Measurements from ENCODE around the gene TMBIM1.

The TMBIM1 gene

DNA sequence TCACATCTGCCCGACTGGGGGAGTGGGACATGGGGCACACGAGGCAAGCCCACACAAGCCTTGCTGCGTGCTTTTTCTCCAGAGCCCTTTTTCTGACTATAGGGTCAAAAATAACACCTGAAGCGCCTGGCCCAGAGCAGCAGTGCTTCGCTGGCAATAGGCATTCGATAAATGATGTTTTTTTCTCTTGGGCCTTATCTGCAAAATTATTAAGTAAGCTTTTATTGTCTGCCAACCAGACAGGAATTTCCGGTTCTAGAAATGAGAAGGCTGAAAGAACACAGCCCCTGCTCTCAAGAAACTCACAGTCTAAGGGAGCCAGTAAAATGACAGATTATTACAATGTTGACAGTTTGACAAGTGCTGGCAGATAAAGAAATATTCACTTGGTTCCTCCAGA is 2.7 kb upstream of the TMBIM1 start:
- Histone ChIP-seq H2AFZ (ENCODE audit: low read length) (no peak overlapping the region), H3K4me2 (ENCODE audit: low read length) (no peak overlapping the region), H3K9ac (ENCODE audit: low read length) (no peak overlapping the region)

DNA sequence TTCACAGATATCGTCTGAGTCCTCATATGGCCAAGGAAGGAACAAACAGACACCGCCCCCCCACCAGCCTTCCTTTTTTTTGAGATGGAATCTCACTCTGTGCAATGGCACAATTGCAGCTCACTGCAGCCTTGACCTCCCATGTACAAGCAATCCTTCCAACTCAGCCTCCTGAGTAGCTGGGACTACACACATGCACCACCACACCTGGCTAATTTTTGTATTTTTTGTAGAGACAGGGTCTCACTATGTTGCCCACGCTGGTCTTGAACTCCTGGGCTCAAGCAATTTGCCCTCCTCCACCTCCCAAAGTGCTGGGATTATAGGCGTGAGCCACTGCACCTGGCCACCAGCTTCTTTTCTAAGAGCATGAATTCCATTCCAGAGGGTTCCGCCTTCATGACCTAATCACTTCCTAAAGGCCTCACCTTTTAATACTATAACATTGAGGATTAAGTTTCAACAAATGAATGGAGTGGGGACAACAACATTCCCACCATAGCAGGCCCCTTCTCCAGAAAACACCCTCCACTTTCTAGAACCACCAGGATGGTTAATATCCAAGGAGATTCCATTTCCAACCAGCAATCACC is 2.2 kb upstream of the TMBIM1 start:
- Histone ChIP-seq H3K27me3 (ENCODE audit: insufficient read depth, low read length) (no peaks in the 10 kb centered on the region), H4K20me1 (ENCODE audit: insufficient read depth, low read length) (no peaks in the 10 kb centered on the region), H2AFZ (ENCODE audit: low read length) (no peak overlapping the region), H3K4me2 (ENCODE audit: low read length) (no peak overlapping the region), H3K9me2 (ENCODE audit: low read depth, low read length) (no peaks in the 10 kb centered on the region), H3K9ac (ENCODE audit: low read length) (no peak overlapping the region), H3K79me2 (ENCODE audit: insufficient read depth, low read length) (no peaks in the 10 kb centered on the region), H3K4me3 (ENCODE audit: low read depth, low read length, poor library complexity, severe bottlenecking) (no peak overlapping the region), H3F3A (ENCODE audit: insufficient read depth, low read length) (no peaks in the 10 kb centered on the region), H3K4me1 (ENCODE audit: insufficient read depth, low read length, severe bottlenecking) (peaks cover 28% of the 10 kb centered on the region), H3K27ac (ENCODE audit: low read depth, low read length, poor library complexity, severe bottlenecking) (no peak overlapping the region), H3K36me3 (ENCODE audit: insufficient read depth, low read length) (no peaks in the 10 kb centered on the region), H3K9me3 (ENCODE audit: low read length) (no peaks in the 10 kb centered on the region)
- no peak for TF ChIP-seq EZH2 (IDR thresholded peaks at IDR 0.05; ENCODE audit: borderline replicate concordance, low read length)
- TF ChIP-seq, protein P1, sequence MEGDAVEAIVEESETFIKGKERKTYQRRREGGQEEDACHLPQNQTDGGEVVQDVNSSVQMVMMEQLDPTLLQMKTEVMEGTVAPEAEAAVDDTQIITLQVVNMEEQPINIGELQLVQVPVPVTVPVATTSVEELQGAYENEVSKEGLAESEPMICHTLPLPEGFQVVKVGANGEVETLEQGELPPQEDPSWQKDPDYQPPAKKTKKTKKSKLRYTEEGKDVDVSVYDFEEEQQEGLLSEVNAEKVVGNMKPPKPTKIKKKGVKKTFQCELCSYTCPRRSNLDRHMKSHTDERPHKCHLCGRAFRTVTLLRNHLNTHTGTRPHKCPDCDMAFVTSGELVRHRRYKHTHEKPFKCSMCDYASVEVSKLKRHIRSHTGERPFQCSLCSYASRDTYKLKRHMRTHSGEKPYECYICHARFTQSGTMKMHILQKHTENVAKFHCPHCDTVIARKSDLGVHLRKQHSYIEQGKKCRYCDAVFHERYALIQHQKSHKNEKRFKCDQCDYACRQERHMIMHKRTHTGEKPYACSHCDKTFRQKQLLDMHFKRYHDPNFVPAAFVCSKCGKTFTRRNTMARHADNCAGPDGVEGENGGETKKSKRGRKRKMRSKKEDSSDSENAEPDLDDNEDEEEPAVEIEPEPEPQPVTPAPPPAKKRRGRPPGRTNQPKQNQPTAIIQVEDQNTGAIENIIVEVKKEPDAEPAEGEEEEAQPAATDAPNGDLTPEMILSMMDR (IDR thresholded peaks at IDR 0.05; ENCODE audit: low read length), result no peak

More for the DNA sequence above, 2.7 kb upstream of the TMBIM1 start:
- peaks cover 28% of the 10 kb centered on the region for H3K4me1 ChIP-seq (ENCODE audit: insufficient read depth, low read length, severe bottlenecking)
- H3K27me3 ChIP-seq (ENCODE audit: insufficient read depth, low read length), result no peaks in the 10 kb centered on the region
- no peaks in the 10 kb centered on the region for H3K9me2 ChIP-seq (ENCODE audit: low read depth, low read length)
- no peaks in the 10 kb centered on the region for H4K20me1 ChIP-seq (ENCODE audit: insufficient read depth, low read length)
- no peak for TF ChIP-seq EZH2 (IDR thresholded peaks at IDR 0.05; ENCODE audit: borderline replicate concordance, low read length)
- TF ChIP-seq, protein P1 (IDR thresholded peaks at IDR 0.05; ENCODE audit: low read length), result no peak
- no peak overlapping the region for H3K27ac ChIP-seq (ENCODE audit: low read depth, low read length, poor library complexity, severe bottlenecking)
- no peaks in the 10 kb centered on the region for H3K36me3 ChIP-seq (ENCODE audit: insufficient read depth, low read length)
- no peaks in the 10 kb centered on the region for H3F3A ChIP-seq (ENCODE audit: insufficient read depth, low read length)
- no peaks in the 10 kb centered on the region for H3K79me2 ChIP-seq (ENCODE audit: insufficient read depth, low read length)
- no peaks in the 10 kb centered on the region for H3K9me3 ChIP-seq (ENCODE audit: low read length)
- no peak overlapping the region for H3K4me3 ChIP-seq (ENCODE audit: low read depth, low read length, poor library complexity, severe bottlenecking)

DNA sequence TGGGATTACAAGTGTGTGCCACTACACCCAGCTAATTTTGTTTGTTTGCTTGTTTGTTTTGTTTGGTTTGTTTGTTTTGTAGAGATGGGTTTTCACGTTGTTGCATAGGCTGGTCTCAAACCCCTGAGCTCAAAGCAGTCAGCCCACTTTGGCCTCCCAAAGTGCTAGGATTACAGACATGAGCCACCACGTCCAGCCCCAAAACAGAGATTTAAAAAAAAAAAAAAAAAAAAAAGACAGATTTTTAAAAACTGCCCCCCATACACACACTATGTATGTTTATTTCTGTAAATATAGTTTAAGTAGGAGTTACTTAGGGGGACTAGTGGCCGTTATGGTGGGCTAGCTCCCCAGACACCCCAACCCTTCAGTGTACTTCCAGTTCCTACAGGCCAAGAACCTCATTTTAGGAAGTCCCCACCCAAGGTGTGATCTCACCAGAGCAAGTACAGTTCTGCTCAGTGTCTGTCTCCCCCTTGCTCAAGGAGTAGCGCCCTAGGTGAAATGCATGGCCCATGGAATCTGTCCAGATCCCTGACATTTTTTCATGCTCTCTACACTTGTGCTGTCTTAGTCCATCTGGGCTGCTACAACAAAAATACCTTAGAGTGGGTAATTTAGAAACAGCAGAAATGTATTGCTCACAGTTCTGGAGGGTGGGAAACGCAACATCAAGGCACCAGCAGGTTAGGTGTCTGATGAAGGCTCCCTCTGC is 1.6 kb upstream of the TMBIM1 start:
- H3K9ac ChIP-seq (ENCODE audit: low read length), result no peak overlapping the region
- no peaks in the 10 kb centered on the region for H3K9me2 ChIP-seq (ENCODE audit: low read depth, low read length)
- no peaks in the 10 kb centered on the region for H3K79me2 ChIP-seq (ENCODE audit: insufficient read depth, low read length)
- H3K27ac ChIP-seq (ENCODE audit: low read depth, low read length, poor library complexity, severe bottlenecking), result no peak overlapping the region
- no peak overlapping the region for H3K4me3 ChIP-seq (ENCODE audit: low read depth, low read length, poor library complexity, severe bottlenecking)
- no peaks in the 10 kb centered on the region for H3K36me3 ChIP-seq (ENCODE audit: insufficient read depth, low read length)
- H3K27me3 ChIP-seq (ENCODE audit: insufficient read depth, low read length), result no peaks in the 10 kb centered on the region
- H4K20me1 ChIP-seq (ENCODE audit: insufficient read depth, low read length), result no peaks in the 10 kb centered on the region
- no peaks in the 10 kb centered on the region for H3F3A ChIP-seq (ENCODE audit: insufficient read depth, low read length)
- H2AFZ ChIP-seq (ENCODE audit: low read length), result no peak overlapping the region
- TF ChIP-seq EZH2 (IDR thresholded peaks at IDR 0.05; ENCODE audit: borderline replicate concordance, low read length), result no peak
- TF ChIP-seq, protein P1 (IDR thresholded peaks at IDR 0.05; ENCODE audit: low read length), result no peak
- H3K4me1 ChIP-seq (ENCODE audit: insufficient read depth, low read length, severe bottlenecking), result peaks cover 28% of the 10 kb centered on the region
- no peak overlapping the region for H3K4me2 ChIP-seq (ENCODE audit: low read length)
- no peaks in the 10 kb centered on the region for H3K9me3 ChIP-seq (ENCODE audit: low read length)
